ENCODE measurements around the gene UBD.

The UBD gene

DNA sequence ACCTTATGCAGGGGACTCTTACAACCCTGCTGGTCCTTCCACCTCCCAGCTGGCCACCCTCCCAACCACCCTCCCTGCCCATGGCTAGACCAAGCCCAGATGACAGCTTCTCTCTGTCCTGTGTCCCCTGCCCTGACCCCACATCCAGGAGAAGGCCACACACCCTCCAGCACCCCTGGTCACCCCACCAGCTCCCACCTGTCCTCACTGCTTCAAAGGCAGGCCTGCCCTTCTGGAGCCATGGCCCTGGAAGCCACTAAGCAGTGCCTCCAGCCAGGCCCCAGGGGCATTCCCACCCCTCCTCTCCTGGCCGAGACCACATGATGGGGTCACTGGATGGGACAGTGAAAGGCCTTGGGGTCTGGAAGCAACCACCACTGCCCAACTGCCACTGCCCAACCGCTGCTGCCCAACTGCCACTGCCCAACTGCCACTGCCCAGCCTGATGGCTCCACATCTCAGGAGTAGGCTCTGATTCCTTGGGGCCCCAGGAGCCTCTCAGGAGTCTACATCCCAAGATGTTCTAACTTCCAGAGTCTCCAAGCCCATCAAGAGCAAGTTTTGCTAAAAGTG lies 30.5 kb downstream of the UBD start:
- no peak for TF ChIP-seq EGR1 (IDR thresholded peaks at IDR 0.05)
- TF ChIP-seq, protein P1, sequence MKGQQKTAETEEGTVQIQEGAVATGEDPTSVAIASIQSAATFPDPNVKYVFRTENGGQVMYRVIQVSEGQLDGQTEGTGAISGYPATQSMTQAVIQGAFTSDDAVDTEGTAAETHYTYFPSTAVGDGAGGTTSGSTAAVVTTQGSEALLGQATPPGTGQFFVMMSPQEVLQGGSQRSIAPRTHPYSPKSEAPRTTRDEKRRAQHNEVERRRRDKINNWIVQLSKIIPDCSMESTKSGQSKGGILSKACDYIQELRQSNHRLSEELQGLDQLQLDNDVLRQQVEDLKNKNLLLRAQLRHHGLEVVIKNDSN (IDR thresholded peaks at IDR 0.05): no peak
- TF ChIP-seq ZBTB7A (IDR thresholded peaks at IDR 0.05; ENCODE audit: low read depth): no peak
- no peak for TF ChIP-seq TCF12 (IDR thresholded peaks at IDR 0.05; ENCODE audit: low read depth)
- TF ChIP-seq, protein P2, sequence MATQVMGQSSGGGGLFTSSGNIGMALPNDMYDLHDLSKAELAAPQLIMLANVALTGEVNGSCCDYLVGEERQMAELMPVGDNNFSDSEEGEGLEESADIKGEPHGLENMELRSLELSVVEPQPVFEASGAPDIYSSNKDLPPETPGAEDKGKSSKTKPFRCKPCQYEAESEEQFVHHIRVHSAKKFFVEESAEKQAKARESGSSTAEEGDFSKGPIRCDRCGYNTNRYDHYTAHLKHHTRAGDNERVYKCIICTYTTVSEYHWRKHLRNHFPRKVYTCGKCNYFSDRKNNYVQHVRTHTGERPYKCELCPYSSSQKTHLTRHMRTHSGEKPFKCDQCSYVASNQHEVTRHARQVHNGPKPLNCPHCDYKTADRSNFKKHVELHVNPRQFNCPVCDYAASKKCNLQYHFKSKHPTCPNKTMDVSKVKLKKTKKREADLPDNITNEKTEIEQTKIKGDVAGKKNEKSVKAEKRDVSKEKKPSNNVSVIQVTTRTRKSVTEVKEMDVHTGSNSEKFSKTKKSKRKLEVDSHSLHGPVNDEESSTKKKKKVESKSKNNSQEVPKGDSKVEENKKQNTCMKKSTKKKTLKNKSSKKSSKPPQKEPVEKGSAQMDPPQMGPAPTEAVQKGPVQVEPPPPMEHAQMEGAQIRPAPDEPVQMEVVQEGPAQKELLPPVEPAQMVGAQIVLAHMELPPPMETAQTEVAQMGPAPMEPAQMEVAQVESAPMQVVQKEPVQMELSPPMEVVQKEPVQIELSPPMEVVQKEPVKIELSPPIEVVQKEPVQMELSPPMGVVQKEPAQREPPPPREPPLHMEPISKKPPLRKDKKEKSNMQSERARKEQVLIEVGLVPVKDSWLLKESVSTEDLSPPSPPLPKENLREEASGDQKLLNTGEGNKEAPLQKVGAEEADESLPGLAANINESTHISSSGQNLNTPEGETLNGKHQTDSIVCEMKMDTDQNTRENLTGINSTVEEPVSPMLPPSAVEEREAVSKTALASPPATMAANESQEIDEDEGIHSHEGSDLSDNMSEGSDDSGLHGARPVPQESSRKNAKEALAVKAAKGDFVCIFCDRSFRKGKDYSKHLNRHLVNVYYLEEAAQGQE (IDR thresholded peaks at IDR 0.05; ENCODE audit: low read depth): no peak
- TF ChIP-seq RAD21 (IDR thresholded peaks at IDR 0.05; ENCODE audit: low read depth): no peak
- no peak for TF ChIP-seq CEBPB (IDR thresholded peaks at IDR 0.05)
- TF ChIP-seq EP300 (IDR thresholded peaks at IDR 0.05; ENCODE audit: borderline replicate concordance): no peak
- TF ChIP-seq, protein P3, sequence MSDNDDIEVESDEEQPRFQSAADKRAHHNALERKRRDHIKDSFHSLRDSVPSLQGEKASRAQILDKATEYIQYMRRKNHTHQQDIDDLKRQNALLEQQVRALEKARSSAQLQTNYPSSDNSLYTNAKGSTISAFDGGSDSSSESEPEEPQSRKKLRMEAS (IDR thresholded peaks at IDR 0.05): no peak
- TF ChIP-seq YY1 (IDR thresholded peaks at IDR 0.05; ENCODE audit: low read depth): no peak
- TF ChIP-seq CREB1 (IDR thresholded peaks at IDR 0.05; ENCODE audit: low read depth): no peak
- TF ChIP-seq NFIC (IDR thresholded peaks at IDR 0.05): no peak
- no peak for TF ChIP-seq FOXM1 (IDR thresholded peaks at IDR 0.05; ENCODE audit: borderline replicate concordance, low read depth)
- TF ChIP-seq TAF1 (IDR thresholded peaks at IDR 0.05; ENCODE audit: low read depth): no peak
- no peak for TF ChIP-seq TEAD4 (IDR thresholded peaks at IDR 0.05)

DNA sequence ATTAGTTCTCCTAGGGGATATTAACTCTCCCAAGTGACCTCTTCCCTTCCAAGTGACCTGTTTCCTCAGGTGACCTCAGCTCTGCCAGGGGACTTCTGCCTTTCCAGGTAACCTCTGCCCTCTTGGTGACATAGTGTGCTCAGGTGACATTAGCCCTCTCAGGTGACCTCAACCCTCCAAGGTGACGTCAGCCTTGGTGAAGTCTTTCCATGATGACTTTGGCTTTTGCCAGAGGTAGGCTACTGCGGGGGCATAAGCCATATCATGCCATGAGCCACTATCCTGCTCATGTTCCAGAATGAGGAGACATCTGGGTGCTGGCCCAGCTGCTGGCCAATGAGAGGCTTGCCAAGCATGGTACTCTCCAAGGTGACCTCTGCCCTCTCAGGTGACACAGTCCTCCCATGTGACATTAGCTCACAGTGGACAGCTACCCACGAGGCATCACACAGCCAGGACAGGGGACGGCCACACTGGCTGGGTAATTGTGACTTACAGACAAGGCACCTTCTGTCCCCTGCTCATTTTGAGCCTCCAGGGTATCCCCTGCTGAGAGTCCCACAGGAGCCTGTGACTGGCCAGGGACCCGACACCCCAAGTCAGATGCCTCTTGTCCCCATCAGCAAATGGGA lies 31.1 kb downstream of the UBD start:
- no peak for TF ChIP-seq ZBTB7A (IDR thresholded peaks at IDR 0.05; ENCODE audit: low read depth)
- no peak for TF ChIP-seq EGR1 (IDR thresholded peaks at IDR 0.05)

DNA sequence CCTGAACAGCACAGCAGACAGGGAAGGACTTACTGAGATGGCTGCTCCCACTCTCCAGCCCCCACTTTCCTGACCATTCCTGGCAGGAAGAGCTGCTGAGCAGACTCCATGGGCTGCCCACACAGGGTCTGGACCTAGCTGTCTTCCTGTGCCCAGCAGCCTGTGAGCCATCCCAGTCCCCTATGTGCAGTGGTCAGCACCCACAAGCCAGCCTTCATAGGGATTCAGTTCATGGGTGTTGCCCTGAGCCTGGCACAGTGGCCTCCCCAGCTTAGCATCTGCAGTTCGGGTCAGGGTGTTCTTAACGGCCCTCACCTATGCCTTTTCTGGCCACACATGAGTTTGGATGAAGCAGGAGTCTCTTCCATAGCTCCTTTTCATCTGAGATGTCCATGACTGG lies 32.0 kb downstream of the UBD start:
- TF ChIP-seq EP300 (IDR thresholded peaks at IDR 0.05; ENCODE audit: borderline replicate concordance) (no peak), ZBTB7A (IDR thresholded peaks at IDR 0.05; ENCODE audit: low read depth) (no peak), YY1 (IDR thresholded peaks at IDR 0.05; ENCODE audit: low read depth) (no peak)
- TF ChIP-seq, protein P2 (IDR thresholded peaks at IDR 0.05; ENCODE audit: low read depth): no peak

DNA sequence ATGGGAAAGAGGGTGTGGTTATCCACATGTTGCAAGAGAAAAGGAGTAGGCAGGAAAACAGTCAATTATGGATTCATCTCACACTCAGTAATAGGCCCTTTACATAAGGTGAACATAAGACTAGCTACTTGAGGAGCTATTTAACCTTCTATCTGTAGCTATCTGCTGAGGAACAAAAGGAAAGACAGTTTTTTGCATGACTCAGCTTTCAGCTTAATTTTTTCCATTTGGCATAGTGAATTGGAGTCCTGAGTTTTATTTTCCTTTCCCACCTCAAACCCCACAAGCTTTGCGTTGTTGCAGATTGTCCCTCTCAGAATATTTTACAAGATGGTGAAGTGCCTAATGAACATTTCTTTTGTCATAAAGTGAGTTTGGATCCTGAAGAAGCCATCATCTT lies 32.4 kb downstream of the UBD start:
- no peak for TF ChIP-seq CEBPB (IDR thresholded peaks at IDR 0.05)
- TF ChIP-seq RAD21 (IDR thresholded peaks at IDR 0.05; ENCODE audit: low read depth): no peak
- no peak for TF ChIP-seq ZBTB7A (IDR thresholded peaks at IDR 0.05; ENCODE audit: low read depth)
- TF ChIP-seq, protein P2 (IDR thresholded peaks at IDR 0.05; ENCODE audit: low read depth): no peak
- no peak for TF ChIP-seq EGR1 (IDR thresholded peaks at IDR 0.05)
- TF ChIP-seq TAF1 (IDR thresholded peaks at IDR 0.05; ENCODE audit: low read depth): no peak
- TF ChIP-seq EP300 (IDR thresholded peaks at IDR 0.05; ENCODE audit: borderline replicate concordance): no peak
- no peak for TF ChIP-seq YY1 (IDR thresholded peaks at IDR 0.05; ENCODE audit: low read depth)
- no peak for TF ChIP-seq FOXM1 (IDR thresholded peaks at IDR 0.05; ENCODE audit: borderline replicate concordance, low read depth)
- TF ChIP-seq, protein P3 (IDR thresholded peaks at IDR 0.05): no peak
- no peak for TF ChIP-seq NFIC (IDR thresholded peaks at IDR 0.05)
- TF ChIP-seq TEAD4 (IDR thresholded peaks at IDR 0.05): no peak
- TF ChIP-seq, protein P1 (IDR thresholded peaks at IDR 0.05): no peak
- no peak for TF ChIP-seq CREB1 (IDR thresholded peaks at IDR 0.05; ENCODE audit: low read depth)
- no peak for TF ChIP-seq TCF12 (IDR thresholded peaks at IDR 0.05; ENCODE audit: low read depth)

Data from Ishikawa (cell line).